Endothelial cell (in vitro differentiated cells): ENCODE results near the gene CTNNAL1. TPM values are rescaled to one million over a fixed set of nuclear protein-coding genes. Genes with fewer than 3 reads are reported as not detected.
"Not testable (repeated sequence)": the region's sequence is repeated elsewhere in the genome, so short reads cannot be mapped to it uniquely, and the experiment has no call there.

Experiments used
- DNase-seq: peaks from one replicate; pipeline ENCODE4 v3.0.0; 2021; ENCODE audit warnings: low spot score
- H3K27ac Mint-ChIP-seq: one replicate; pipeline ENCODE4 v1.8.0; 2021; ENCODE audit warnings: mixed read lengths, inconsistent platforms; ENCODE audit not compliant: unreplicated experiment
- H3K27me3 Mint-ChIP-seq: one replicate; pipeline ENCODE4 v1.8.0; 2021; ENCODE audit warnings: mild to moderate bottlenecking, moderate library complexity, mixed read lengths, inconsistent platforms; ENCODE audit not compliant: unreplicated experiment
- H3K36me3 Mint-ChIP-seq: one replicate; pipeline ENCODE4 v1.8.0; 2021; ENCODE audit warnings: mild to moderate bottlenecking, low read depth, mixed read lengths, inconsistent platforms; ENCODE audit not compliant: unreplicated experiment
- H3K4me1 Mint-ChIP-seq: one replicate; pipeline ENCODE4 v1.8.0; 2021; ENCODE audit warnings: mild to moderate bottlenecking, mixed read lengths, inconsistent platforms; ENCODE audit not compliant: unreplicated experiment
- H3K4me3 Mint-ChIP-seq: one replicate; pipeline ENCODE4 v1.8.0; 2021; ENCODE audit warnings: mild to moderate bottlenecking, mixed read lengths, inconsistent platforms; ENCODE audit not compliant: unreplicated experiment
- H3K9me3 Mint-ChIP-seq: one replicate; pipeline ENCODE4 v1.8.0; 2021; ENCODE audit warnings: mixed read lengths, inconsistent platforms; ENCODE audit not compliant: unreplicated experiment
- total RNA-seq: library from RNA; stranded (reverse); fragmentation: NEBNext Ultra II Directional; extraction: Animal tissue kit (Norgen Biotek cat#: 25700); gene quantifications from one replicate; pipeline ENCODE4 v1.2.1, GENCODE V29; 2021; ENCODE audit not compliant: unreplicated experiment
- TF ChIP-seq, protein P1 (sequence below): fragments of 200-600 bp; sonication (generic); IDR thresholded peaks from one replicate; pipeline ENCODE4 v1.5.0; 2021; ENCODE audit warnings: antibody characterized with exemption; ENCODE audit not compliant: unreplicated experiment

The CTNNAL1 gene
- total RNA-seq, 1 donor from 2014 or later, result 31.2 TPM

GRCh38 chr9:108972626-108973209 lies 40.6 kb downstream of the CTNNAL1 start:
- Mint-ChIP-seq H3K9me3 (no peaks in the 10 kb centered on the region), H3K4me3 (no peak overlapping the region), H3K4me1 (no peaks in the 10 kb centered on the region), H3K27ac (no peak overlapping the region), H3K27me3 (no peaks in the 10 kb centered on the region), H3K36me3 (peaks cover 13% of the 10 kb centered on the region)
- DNase-seq, result no peak
- TF ChIP-seq, protein P1, sequence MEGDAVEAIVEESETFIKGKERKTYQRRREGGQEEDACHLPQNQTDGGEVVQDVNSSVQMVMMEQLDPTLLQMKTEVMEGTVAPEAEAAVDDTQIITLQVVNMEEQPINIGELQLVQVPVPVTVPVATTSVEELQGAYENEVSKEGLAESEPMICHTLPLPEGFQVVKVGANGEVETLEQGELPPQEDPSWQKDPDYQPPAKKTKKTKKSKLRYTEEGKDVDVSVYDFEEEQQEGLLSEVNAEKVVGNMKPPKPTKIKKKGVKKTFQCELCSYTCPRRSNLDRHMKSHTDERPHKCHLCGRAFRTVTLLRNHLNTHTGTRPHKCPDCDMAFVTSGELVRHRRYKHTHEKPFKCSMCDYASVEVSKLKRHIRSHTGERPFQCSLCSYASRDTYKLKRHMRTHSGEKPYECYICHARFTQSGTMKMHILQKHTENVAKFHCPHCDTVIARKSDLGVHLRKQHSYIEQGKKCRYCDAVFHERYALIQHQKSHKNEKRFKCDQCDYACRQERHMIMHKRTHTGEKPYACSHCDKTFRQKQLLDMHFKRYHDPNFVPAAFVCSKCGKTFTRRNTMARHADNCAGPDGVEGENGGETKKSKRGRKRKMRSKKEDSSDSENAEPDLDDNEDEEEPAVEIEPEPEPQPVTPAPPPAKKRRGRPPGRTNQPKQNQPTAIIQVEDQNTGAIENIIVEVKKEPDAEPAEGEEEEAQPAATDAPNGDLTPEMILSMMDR, result no peak

GRCh38 chr9:108972186-108972585 lies 41.1 kb downstream of the CTNNAL1 start:
- no peak for DNase-seq
- Mint-ChIP-seq H3K27me3 (no peaks in the 10 kb centered on the region), H3K4me3 (no peak overlapping the region), H3K9me3 (no peaks in the 10 kb centered on the region), H3K4me1 (no peaks in the 10 kb centered on the region), H3K36me3 (peaks cover 13% of the 10 kb centered on the region), H3K27ac (no peak overlapping the region)
- TF ChIP-seq, protein P1, result no peak

GRCh38 chr9:108971392-108971791 lies 41.9 kb downstream of the CTNNAL1 start:
- not testable (repeated sequence) for DNase-seq, H3K9me3 Mint-ChIP-seq, H3K27ac Mint-ChIP-seq, H3K27me3 Mint-ChIP-seq, H3K4me1 Mint-ChIP-seq, H3K4me3 Mint-ChIP-seq
- H3K36me3 Mint-ChIP-seq, result peaks cover 13% of the 10 kb centered on the region

GRCh38 chr9:108967916-108968315 lies 45.4 kb downstream of the CTNNAL1 start:
- Mint-ChIP-seq H3K27me3 (no peaks in the 10 kb centered on the region), H3K27ac (no peak overlapping the region), H3K4me3 (no peak overlapping the region), H3K9me3 (no peaks in the 10 kb centered on the region), H3K4me1 (no peaks in the 10 kb centered on the region), H3K36me3 (peaks cover 13% of the 10 kb centered on the region)
- TF ChIP-seq, protein P1, result no peak
- no peak for DNase-seq

DNA sequence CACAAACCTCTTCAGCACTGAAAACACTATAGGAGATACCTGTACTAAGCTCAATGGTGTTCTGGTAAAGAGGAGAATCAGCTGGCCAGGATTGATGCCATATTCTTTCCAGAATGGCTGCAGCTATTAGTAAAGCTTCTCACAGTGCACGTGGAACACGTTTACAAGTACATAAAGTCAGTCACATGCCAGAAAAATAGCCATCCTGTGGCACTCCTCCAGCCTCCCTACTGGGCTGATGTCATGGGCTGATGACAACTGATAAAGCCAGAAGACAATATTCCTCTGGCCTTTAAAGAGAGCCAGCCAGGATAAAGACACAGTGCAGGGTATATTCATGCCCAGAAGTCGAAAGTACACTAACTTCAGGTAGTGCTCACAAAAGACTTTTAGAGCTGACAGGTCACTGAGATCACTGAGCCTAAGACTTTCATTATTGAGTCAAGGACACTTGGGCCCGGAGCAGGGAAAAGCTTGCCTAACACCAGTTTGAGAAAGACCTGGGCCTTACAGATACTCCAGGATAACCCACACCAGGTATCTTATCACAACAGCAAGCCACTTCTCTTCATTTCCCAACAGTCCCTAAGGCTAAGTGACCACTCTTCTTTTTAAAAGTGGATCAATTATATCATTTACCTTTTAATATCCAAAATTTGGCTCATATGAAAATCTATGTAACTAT lies 49.7 kb downstream of the CTNNAL1 start:
- peaks cover 10% of the 10 kb centered on the region for H3K4me1 Mint-ChIP-seq
- no peaks in the 10 kb centered on the region for H3K36me3 Mint-ChIP-seq
- no peaks in the 10 kb centered on the region for H3K27me3 Mint-ChIP-seq
- H3K4me3 Mint-ChIP-seq, result no peak overlapping the region
- no peaks in the 10 kb centered on the region for H3K9me3 Mint-ChIP-seq
- H3K27ac Mint-ChIP-seq, result no peak overlapping the region
- DNase-seq, result no peak
- TF ChIP-seq, protein P1, result no peak
